ENCODE results near the gene TAS2R42. TPM values are rescaled to one million over a fixed set of nuclear protein-coding genes. Genes with fewer than 3 reads are reported as not detected.

TAS2R42 gene
- total RNA-seq, 6 donors from 2014 or later, result not detected

DNA sequence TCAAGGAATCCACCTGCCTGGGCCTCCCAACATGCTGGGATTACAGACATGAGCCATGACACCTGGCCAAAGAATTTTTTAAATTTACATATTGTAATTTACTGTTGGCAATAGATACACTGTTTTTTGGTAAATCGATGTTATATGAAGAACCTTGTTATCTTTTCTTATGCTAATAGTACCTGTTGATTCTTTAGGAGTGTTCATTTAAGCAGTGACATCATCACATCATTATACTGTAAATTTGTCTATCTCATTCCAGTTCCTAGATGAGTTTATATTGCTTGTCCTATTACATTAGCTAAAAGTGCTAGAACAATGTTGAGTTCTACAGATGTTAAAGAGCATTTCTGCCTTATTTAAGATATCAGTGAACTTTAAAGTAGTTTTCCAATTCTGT, 39.3 kb downstream of the TAS2R42 start:
- TF ChIP-seq EP300 (IDR thresholded peaks at IDR 0.05), result no peak
- no peak for TF ChIP-seq POLR2AphosphoS5 (IDR thresholded peaks at IDR 0.05)
- TF ChIP-seq CTCF (IDR thresholded peaks at IDR 0.05), result no peak
- no peak for TF ChIP-seq POLR2A (IDR thresholded peaks at IDR 0.05)
- DNase-seq (no peak), ATAC-seq (ENCODE audit: low FRiP score in 2 of 2) (no peak)

GRCh38 chr12:11144297-11144696, 42.4 kb downstream of the TAS2R42 start:
- Histone ChIP-seq H3K4me3 (no peak overlapping the region), H3K27ac (no peak overlapping the region), H3K9me3 (peaks cover 0 to 14% (median 8%) of the 10 kb centered on the region in 4 donors), H3K27me3 (no peaks in the 10 kb centered on the region), H3K36me3 (no peaks in the 10 kb centered on the region), H3K4me1 (no peaks in the 10 kb centered on the region)
- TF ChIP-seq EP300 (IDR thresholded peaks at IDR 0.05) (no peak), POLR2AphosphoS5 (IDR thresholded peaks at IDR 0.05) (no peak), CTCF (IDR thresholded peaks at IDR 0.05) (no peak), POLR2A (IDR thresholded peaks at IDR 0.05) (no peak)
- ATAC-seq (ENCODE audit: low FRiP score in 2 of 2), result no peak
- 97 to 98% methylated on average over 5 of the region's 5 CpGs for WGBS, 2 donors
- no peak for DNase-seq

More for the DNA sequence above, 39.3 kb downstream of the TAS2R42 start:
- Histone ChIP-seq H3K36me3 (no peaks in the 10 kb centered on the region), H3K9me3 (peaks cover 0 to 14% (median 8%) of the 10 kb centered on the region in 4 donors), H3K27me3 (no peaks in the 10 kb centered on the region), H3K27ac (no peak overlapping the region), H3K4me1 (no peaks in the 10 kb centered on the region), H3K4me3 (no peak overlapping the region)
- 98 to 100% methylated on average over 1 of the region's 1 CpG for WGBS, 2 donors

DNA sequence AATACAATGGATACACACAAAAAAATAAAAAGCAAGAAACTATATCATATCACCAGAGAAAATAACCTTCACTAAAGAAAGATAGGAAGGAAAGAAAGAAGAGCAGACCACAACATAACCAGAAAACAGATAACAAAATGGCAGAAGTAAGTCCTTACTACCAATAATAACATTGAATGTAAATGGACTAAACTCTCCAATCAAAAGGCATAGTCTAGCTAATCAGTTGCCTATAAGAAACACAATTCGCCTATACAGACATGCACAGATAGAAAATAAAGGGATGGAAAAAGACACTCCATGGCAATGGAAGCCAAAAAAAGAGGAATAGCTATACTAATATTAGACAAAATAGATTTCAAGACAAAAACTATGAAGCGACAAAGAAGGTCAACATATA, 43.4 kb downstream of the TAS2R42 start:
- Histone ChIP-seq H3K4me3 (no peak overlapping the region), H3K27ac (no peak overlapping the region), H3K4me1 (no peaks in the 10 kb centered on the region), H3K36me3 (no peaks in the 10 kb centered on the region), H3K9me3 (peaks cover 0 to 14% (median 8%) of the 10 kb centered on the region in 4 donors), H3K27me3 (no peaks in the 10 kb centered on the region)
- ATAC-seq (ENCODE audit: low FRiP score in 2 of 2), result no peak
- TF ChIP-seq POLR2AphosphoS5 (IDR thresholded peaks at IDR 0.05), result no peak
- TF ChIP-seq CTCF (IDR thresholded peaks at IDR 0.05), result no peak
- TF ChIP-seq POLR2A (IDR thresholded peaks at IDR 0.05), result no peak
- no peak for DNase-seq
- WGBS, 2 donors, result 95 to 100% methylated on average over 2 of the region's 2 CpGs

DNA sequence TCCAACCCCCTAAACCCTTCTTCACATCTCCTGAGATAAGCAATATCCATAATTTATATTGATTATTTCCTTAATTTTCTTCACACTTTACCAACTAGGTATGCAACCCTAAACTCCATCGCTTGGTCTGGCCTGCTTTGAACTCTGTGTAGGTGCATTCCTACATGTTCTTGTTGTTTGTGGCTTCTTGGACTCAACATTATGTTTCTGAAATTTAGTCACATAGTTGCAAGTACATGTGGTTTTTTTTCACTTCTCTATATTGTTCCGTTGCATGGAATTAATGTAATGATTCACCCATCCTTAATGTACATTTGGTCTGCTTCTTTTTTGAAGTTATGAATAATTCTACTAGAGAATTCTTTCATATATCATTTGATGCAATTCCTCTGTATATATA, 50.7 kb downstream of the TAS2R42 start:
- DNase-seq, result no peak
- Histone ChIP-seq H3K27me3 (no peaks in the 10 kb centered on the region), H3K27ac (no peak overlapping the region), H3K36me3 (no peaks in the 10 kb centered on the region), H3K9me3 (no peaks in the 10 kb centered on the region), H3K4me1 (no peaks in the 10 kb centered on the region), H3K4me3 (no peak overlapping the region)
- WGBS, 2 donors, result 85% methylated on average over 2 of the region's 2 CpGs
- TF ChIP-seq POLR2A (IDR thresholded peaks at IDR 0.05) (no peak), EP300 (IDR thresholded peaks at IDR 0.05) (no peak), POLR2AphosphoS5 (IDR thresholded peaks at IDR 0.05) (no peak), CTCF (IDR thresholded peaks at IDR 0.05) (no peak)
- ATAC-seq (ENCODE audit: low FRiP score in 2 of 2), result no peak

Other genes with a start within 250 kb of the TAS2R42 start
- gene TAS2R14, start 247.7 kb downstream of the TAS2R42 start, total RNA-seq, result 10 to 100 TPM in 1 of 6 donors, 1 to 10 TPM in 4, under 1 TPM in 1; 0.94 to 12.7 (median 2.8) TPM
- gene TAS2R50, start 200.0 kb downstream of the TAS2R42 start, total RNA-seq, result 1 to 10 TPM in 4 of 6 donors, under 1 TPM in 1, not detected in 1; 0.67 to 6.2 (median 1.8) TPM
- gene TAS2R20, start 188.6 kb downstream of the TAS2R42 start, total RNA-seq, result 1 to 10 TPM in 5 of 6 donors, under 1 TPM in 1; 0.84 to 6.3 (median 2.4) TPM
- 10 to 100 TPM in 2 of 6 donors, 1 to 10 TPM in 4; 1.2 to 17.8 (median 4.0) TPM for gene TAS2R19, start 164.3 kb downstream of the TAS2R42 start, total RNA-seq
- 1 to 10 TPM in 5 of 6 donors, under 1 TPM in 1; 0.81 to 9.5 (median 3.5) TPM for gene TAS2R31, start 155.5 kb downstream of the TAS2R42 start, total RNA-seq
- 1 to 10 TPM in 4 of 6 donors, under 1 TPM in 1, not detected in 1; 0.47 to 7.1 (median 2.2) TPM for gene TAS2R46, start 124.6 kb downstream of the TAS2R42 start, total RNA-seq
- 10 to 100 TPM in 1 of 6 donors, 1 to 10 TPM in 3, under 1 TPM in 1, not detected in 1; 0.52 to 10.5 (median 5.9) TPM for gene TAS2R43, start 94.6 kb downstream of the TAS2R42 start, total RNA-seq
- 10 to 100 TPM in 2 of 6 donors, 1 to 10 TPM in 4; 1.4 to 20.2 (median 6.0) TPM for gene TAS2R30, start 52.3 kb downstream of the TAS2R42 start, total RNA-seq
- gene SMIM10L1, start 15.7 kb downstream of the TAS2R42 start, total RNA-seq, result 1 to 10 TPM; 1.3 to 9.2 (median 8.1) TPM
- gene PRB3, start 82.8 kb upstream of the TAS2R42 start, total RNA-seq, result not detected
- gene PRB4, start 123.5 kb upstream of the TAS2R42 start, total RNA-seq, result 1 to 10 TPM in 1 of 6 donors, not detected in 5; 2.4 TPM
- not detected for gene PRB2, start 208.6 kb upstream of the TAS2R42 start, total RNA-seq